OCI-LY7 (cell line): ENCODE data around the gene EIF5B. TPM values are rescaled to one million over a fixed set of nuclear protein-coding genes. Genes with fewer than 3 reads are reported as not detected.
"Not testable (repeated sequence)": the region's sequence is repeated elsewhere in the genome, so short reads cannot be mapped to it uniquely, and the experiment has no call there.

Experiments used
- BruUV-seq: library from RNA; stranded (reverse); fragments of 400-500 nt; replicated peaks from 2 replicates; lab custom pipeline; 2021; lab: Mats Ljungman, UMichigan
- CTCF ChIA-PET: fragments of 300-600 bp; sonication (Branson Sonifier 250); formaldehyde crosslinking; loops from one replicate; lab custom pipeline; 2022; ENCODE audit warnings: antibody characterized with exemption; ENCODE audit not compliant: unreplicated experiment; lab: Charles Lee
- POLR2A ChIA-PET: fragments of 300-600 bp; sonication (Branson Sonifier 250); formaldehyde crosslinking; loops from one replicate; lab custom pipeline; 2022; ENCODE audit warnings: antibody characterized with exemption; lab: Charles Lee
- DNase-seq: peaks from one replicate; pipeline ENCODE4 v3.0.0-alpha.2; 2015; ENCODE audit warnings: low spot score
- H2AFZ ChIP-seq: fragments of 200-600 bp; sonication (generic), shearing (Covaris generic); 2 replicates; pipeline ENCODE4 v1.6.1; 2014; ENCODE audit warnings: mild to moderate bottlenecking, antibody characterized with exemption, low read length, moderate library complexity
- H3K27ac ChIP-seq: fragments of 200-600 bp; sonication (generic); 2 replicates; pipeline ENCODE4 v1.5.1; 2014; ENCODE audit warnings: mixed run types, low read depth, mild to moderate bottlenecking, moderate library complexity, low read length, inconsistent platforms; ENCODE audit not compliant: poor library complexity, severe bottlenecking
- H3K36me3 ChIP-seq: fragments of 200-600 bp; sonication (generic); 2 replicates; pipeline ENCODE4 v1.6.1; 2014; ENCODE audit warnings: mild to moderate bottlenecking, antibody characterized with exemption, low read length, moderate library complexity, mixed read lengths; ENCODE audit not compliant: insufficient read depth
- H3K4me1 ChIP-seq: fragments of 200-600 bp; sonication (generic); 2 replicates; pipeline ENCODE4 v1.5.1; 2014; ENCODE audit warnings: mild to moderate bottlenecking, low read length; ENCODE audit not compliant: insufficient read depth, poor library complexity, severe bottlenecking
- H3K4me2 ChIP-seq: fragments of 200-600 bp; sonication (generic); 2 replicates; pipeline ENCODE4 v1.6.1; 2014; ENCODE audit warnings: mild to moderate bottlenecking, low read length
- H3K4me3 ChIP-seq: fragments of 200-600 bp; sonication (generic); 2 replicates; pipeline ENCODE4 v1.5.1; 2014; ENCODE audit warnings: mild to moderate bottlenecking, low read depth, low read length; ENCODE audit not compliant: poor library complexity, severe bottlenecking
- H3K79me2 ChIP-seq: fragments of 200-600 bp; sonication (generic); 2 replicates; pipeline ENCODE4 v1.6.1; 2016; ENCODE audit warnings: low read depth, mild to moderate bottlenecking, low read length, moderate library complexity, mixed read lengths; ENCODE audit not compliant: insufficient read depth
- H3K9me2 ChIP-seq: fragments of 200-600 bp; sonication (generic); 2 replicates; pipeline ENCODE4 v1.6.1; 2016; ENCODE audit warnings: mild to moderate bottlenecking, low read length, mixed read lengths; ENCODE audit not compliant: insufficient read depth
- H3K9me3 ChIP-seq: fragments of 200-600 bp; sonication (generic); 2 replicates; pipeline ENCODE4 v1.6.1; 2014; ENCODE audit warnings: mild to moderate bottlenecking, mixed run types, low read length, mixed read lengths
- H4K20me1 ChIP-seq: fragments of 200-600 bp; sonication (generic); 2 replicates; pipeline ENCODE4 v1.6.1; 2014; ENCODE audit warnings: mild to moderate bottlenecking, antibody characterized with exemption, low read length, moderate library complexity, mixed read lengths; ENCODE audit not compliant: insufficient read depth
- EZH2phosphoT487 ChIP-seq: fragments of 200-600 bp; sonication (generic); IDR thresholded peaks from 2 replicates; pipeline ENCODE4 v1.6.1; 2018; ENCODE audit warnings: low read depth, borderline replicate concordance, mild to moderate bottlenecking, mixed run types, antibody characterized with exemption, low read length, moderate library complexity, mixed read lengths
- intact Hi-C: fragments of 100-400 bp; cut with micrococcal nuclease; formaldehyde crosslinking; loops from one replicate; pipeline ENCODE4 v1.10.0; 2022; ENCODE audit not compliant: unreplicated experiment
- total RNA-seq, 2 experiments: library from RNA; depleted of rRNA in 1 of 2; stranded (reverse); fragments of >200 nt in 1 of 2; shearing (Covaris generic) in 1 of 2; gene quantifications; 2 replicates each; pipeline ENCODE4 v1.2.3, GENCODE V29; 2014 to 2022
- TF ChIP-seq, protein P1 (sequence below): fragments of 200-600 bp; sonication (generic); conservative IDR thresholded peaks from 2 replicates; pipeline ENCODE4 v1.5.1; 2014; ENCODE audit warnings: mild to moderate bottlenecking, antibody characterized with exemption, low read length, moderate library complexity, mixed read lengths

EIF5B gene
- total RNA-seq, 2 experiments from 2014 or later = 28.7 to 53.1 TPM

DNA sequence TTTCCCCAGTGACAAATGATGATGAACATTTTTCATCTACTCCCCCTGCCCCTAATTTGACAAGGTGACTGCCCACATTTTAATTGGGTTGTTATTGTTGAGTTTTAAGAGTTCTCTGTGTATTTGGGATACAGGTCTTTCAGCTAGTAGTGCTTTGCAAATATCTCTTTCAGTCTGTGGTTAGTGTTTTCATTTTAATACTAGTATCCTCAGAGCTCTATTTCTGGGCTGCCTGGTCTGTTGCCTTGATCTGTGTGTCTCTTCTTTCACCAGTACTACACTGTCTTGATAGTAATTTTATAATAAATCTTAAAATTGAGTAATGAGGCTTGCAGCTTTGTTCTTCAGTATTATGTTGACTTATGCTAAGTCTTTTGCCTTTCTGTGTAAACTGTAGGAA is 19.7 kb downstream of the EIF5B start:
- peaks cover 32% of the 10 kb centered on the region for H3K36me3 ChIP-seq
- H3K27ac ChIP-seq = no peak overlapping the region
- H3K9me3 ChIP-seq = no peaks in the 10 kb centered on the region
- H4K20me1 ChIP-seq = peaks cover 34% of the 10 kb centered on the region
- ChIA-PET POLR2A (interaction anchor here (0.8 to 2.6 kb wide), 4 partner anchors 9 to 20 kb away, joined by 3 to 8 read pairs (median 5); partner anchors contain the start of genes EIF5B and TXNDC9), CTCF (no interaction called here)
- DNase-seq = no peak
- TF ChIP-seq, protein P1, sequence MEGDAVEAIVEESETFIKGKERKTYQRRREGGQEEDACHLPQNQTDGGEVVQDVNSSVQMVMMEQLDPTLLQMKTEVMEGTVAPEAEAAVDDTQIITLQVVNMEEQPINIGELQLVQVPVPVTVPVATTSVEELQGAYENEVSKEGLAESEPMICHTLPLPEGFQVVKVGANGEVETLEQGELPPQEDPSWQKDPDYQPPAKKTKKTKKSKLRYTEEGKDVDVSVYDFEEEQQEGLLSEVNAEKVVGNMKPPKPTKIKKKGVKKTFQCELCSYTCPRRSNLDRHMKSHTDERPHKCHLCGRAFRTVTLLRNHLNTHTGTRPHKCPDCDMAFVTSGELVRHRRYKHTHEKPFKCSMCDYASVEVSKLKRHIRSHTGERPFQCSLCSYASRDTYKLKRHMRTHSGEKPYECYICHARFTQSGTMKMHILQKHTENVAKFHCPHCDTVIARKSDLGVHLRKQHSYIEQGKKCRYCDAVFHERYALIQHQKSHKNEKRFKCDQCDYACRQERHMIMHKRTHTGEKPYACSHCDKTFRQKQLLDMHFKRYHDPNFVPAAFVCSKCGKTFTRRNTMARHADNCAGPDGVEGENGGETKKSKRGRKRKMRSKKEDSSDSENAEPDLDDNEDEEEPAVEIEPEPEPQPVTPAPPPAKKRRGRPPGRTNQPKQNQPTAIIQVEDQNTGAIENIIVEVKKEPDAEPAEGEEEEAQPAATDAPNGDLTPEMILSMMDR = no peak
- TF ChIP-seq EZH2phosphoT487 = no peak
- H3K9me2 ChIP-seq = no peaks in the 10 kb centered on the region
- H3K79me2 ChIP-seq = peaks cover 85% of the 10 kb centered on the region
- no peak overlapping the region for H3K4me3 ChIP-seq
- no TSS peak for BruUV-seq
- intact Hi-C loops = no loop called here
- no peak overlapping the region for H3K4me2 ChIP-seq
- H2AFZ ChIP-seq = no peak overlapping the region
- H3K4me1 ChIP-seq = no peaks in the 10 kb centered on the region

DNA sequence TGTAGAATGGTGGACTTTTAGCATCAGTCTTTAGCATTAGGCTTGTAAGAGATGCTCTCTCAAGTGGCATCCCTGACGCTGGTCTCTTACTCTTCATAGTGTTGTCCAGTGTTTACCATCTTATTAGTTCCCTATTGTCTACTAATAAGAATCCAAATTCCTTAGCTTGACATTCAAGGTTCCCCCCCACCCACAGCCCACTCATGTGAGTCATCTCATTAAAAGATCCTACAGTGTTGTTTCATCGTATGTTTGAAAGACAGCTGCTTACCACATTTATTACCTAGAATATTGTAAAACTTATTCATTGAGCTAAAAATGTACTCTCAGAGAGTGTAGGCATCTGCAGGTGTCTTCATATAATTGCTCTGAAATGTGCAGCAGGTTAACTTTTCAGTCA is 28.5 kb downstream of the EIF5B start:
- no peak overlapping the region for H3K27ac ChIP-seq
- no peaks in the 10 kb centered on the region for H4K20me1 ChIP-seq
- no peaks in the 10 kb centered on the region for H3K9me2 ChIP-seq
- no peak overlapping the region for H2AFZ ChIP-seq
- intact Hi-C loops = no loop called here
- H3K9me3 ChIP-seq = no peaks in the 10 kb centered on the region
- CTCF ChIA-PET = no interaction called here
- TF ChIP-seq, protein P1 = no peak
- no peak for TF ChIP-seq EZH2phosphoT487
- H3K4me2 ChIP-seq = no peak overlapping the region
- 0 out of 2 replicates have a peak, but pooled peaks cover 2% of the 10 kb centered on the region for H3K79me2 ChIP-seq
- POLR2A ChIA-PET = interaction anchor here (0.7 to 1.2 kb wide), 3 partner anchors 9 to 1198 kb away, joined by 3 to 4 read pairs (median 4); no protein-coding TSS in a partner anchor
- H3K4me1 ChIP-seq = no peaks in the 10 kb centered on the region
- H3K4me3 ChIP-seq = no peak overlapping the region
- no peak for DNase-seq
- peaks cover 97% of the 10 kb centered on the region for H3K36me3 ChIP-seq
- no TSS peak for BruUV-seq

DNA sequence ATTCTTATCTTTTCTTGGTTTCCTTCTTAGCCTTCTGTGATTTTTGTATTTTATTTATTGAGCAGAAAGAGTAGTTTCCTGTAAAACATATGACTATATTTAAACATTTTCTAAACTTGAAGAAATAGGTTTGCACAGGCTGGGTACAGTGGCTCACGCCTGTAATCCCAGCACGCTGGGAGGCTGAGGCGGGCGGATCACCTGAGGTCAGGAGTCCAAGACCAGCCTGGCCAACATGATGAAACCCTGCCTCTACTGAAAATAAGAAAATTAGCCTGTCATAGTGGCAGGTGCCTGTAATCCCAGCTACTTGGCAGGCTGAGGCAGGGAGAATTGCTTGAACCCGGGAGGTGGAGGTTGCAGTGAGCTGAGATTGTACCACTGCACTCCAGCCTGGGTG is 31.7 kb downstream of the EIF5B start:
- H3K27ac ChIP-seq, H3K4me3 ChIP-seq, H3K9me2 ChIP-seq, H3K4me2 ChIP-seq, H3K4me1 ChIP-seq, H3K79me2 ChIP-seq, BruUV-seq, intact Hi-C loops, H4K20me1 ChIP-seq, POLR2A ChIA-PET, DNase-seq, H2AFZ ChIP-seq, CTCF ChIA-PET: not testable (repeated sequence)
- Histone ChIP-seq H3K9me3 (0 out of 2 replicates have a peak, but pooled peaks cover 12% of the 10 kb centered on the region), H3K36me3 (peaks cover 96% of the 10 kb centered on the region)
